LNCaP clone FGC (cell line): Measurements from ENCODE around the gene PHF10.

ENCODE experiments used
- DNase-seq: peaks from one replicate; pipeline ENCODE4 v3.0.0-alpha.2; 2011; ENCODE audit warnings: low read depth
- H3K4me3 ChIP-seq: 2 replicates; pipeline ENCODE4 v1.5.1; 2011; ENCODE audit warnings: mild to moderate bottlenecking, low read depth, low read length, control low read depth
- CTCF ChIP-seq: IDR thresholded peaks from 2 replicates; pipeline ENCODE4 v1.5.1; 2012; ENCODE audit warnings: mild to moderate bottlenecking; ENCODE audit not compliant: control insufficient read depth, insufficient read depth; ENCODE audit errors: extremely low read depth

Gene PHF10

DNA sequence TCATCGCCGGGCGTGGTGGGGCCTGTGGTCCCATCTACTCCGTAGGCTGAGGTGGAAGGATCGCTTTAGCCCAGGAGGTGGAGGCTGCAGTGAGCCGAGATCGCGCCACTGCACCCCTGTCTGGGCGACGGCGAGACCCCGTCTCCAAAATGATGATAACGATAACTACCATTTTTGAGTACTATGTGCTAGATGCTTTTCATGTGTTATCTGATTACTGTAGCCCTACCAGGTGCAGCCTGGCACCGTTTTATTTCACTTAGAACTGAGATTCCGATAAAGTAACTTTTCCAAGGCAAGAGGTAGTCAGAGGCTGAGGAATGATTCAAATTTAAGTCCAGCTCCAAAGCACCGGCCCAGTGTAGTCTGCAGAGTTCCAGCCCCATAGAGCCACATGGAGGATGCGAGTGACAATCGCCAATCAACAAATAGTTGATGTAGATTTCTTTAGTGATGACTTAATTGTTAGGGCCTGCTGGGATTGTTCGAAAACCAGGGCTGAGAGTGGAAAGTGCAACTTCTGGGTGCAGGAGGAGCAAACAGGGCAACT lies 27.8 kb upstream of the PHF10 start:
- TF ChIP-seq CTCF: no peak
- H3K4me3 ChIP-seq: peak overlapping the region; percentile 96
- DNase-seq: no peak

GRCh38 chr6:169751242-169752073 lies 27.2 kb upstream of the PHF10 start, which contains the start of the genes DYNLT2 and ERMARD:
Gene DYNLT2, minus strand, starts transcription at chr6:169751572. Its CDS starts 114 bp downstream, at chr6:169751458.
Gene ERMARD, plus strand, starts transcription at chr6:169751622. Its CDS starts 36 bp downstream, at chr6:169751658.
- DNase-seq: peak; percentile 78
- peak within 1 kb of the TSS; percentile 96 for H3K4me3 ChIP-seq
- peak; percentile 7; the same call in 1 of the 2 replicates for TF ChIP-seq CTCF

- no peak for TF ChIP-seq CTCF
- DNase-seq: no peak
- H3K4me3 ChIP-seq: no peak overlapping the region
Measured at GRCh38 chr6:169746556-169746955, 22.3 kb upstream of the PHF10 start.

- TF ChIP-seq CTCF: no peak
- H3K4me3 ChIP-seq: no peak overlapping the region
- no peak for DNase-seq
Measured at GRCh38 chr6:169745405-169745804, 21.1 kb upstream of the PHF10 start.

DNA sequence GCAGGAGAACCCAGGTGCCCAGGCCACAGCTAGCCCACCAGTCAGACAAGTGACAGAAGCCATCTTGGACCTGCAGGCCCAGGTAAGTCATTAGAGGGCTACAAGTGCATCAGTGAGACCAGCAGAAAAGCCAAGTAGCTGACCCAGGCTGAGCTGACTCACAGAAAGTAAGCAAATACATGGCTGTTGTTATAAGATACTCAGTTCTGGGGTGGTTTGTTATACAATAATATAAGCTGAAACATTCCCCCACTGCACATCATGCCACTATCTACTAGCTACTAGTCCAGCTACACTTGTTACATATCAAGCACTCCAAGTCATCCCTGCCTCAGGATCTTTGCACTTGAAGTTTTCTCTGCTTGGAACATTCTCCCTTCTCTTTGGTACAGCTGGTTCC lies 17.0 kb upstream of the PHF10 start:
- DNase-seq: no peak
- no peak overlapping the region for H3K4me3 ChIP-seq
- no peak for TF ChIP-seq CTCF

- no peak for TF ChIP-seq CTCF
- DNase-seq: no peak
- H3K4me3 ChIP-seq: no peak overlapping the region
Measured at GRCh38 chr6:169738976-169739529, 14.8 kb upstream of the PHF10 start.
